Activated naive CD8-positive, alpha-beta T cell treated with anti-CD3 and anti-CD28 coated beads, Interleukin-2, amount 50 U/mL, for 24 hours (primary cell): Measurements from ENCODE around the gene ITSN1.

Experiments
- ATAC-seq: fragments of 150-1000 bp; cut with Tn5 transposase; one replicate; pipeline ENCODE4 v1.10.0; 2021
- DNase-seq: peaks from one replicate; pipeline ENCODE4 v3.0.0; 2021
- H3K27ac Mint-ChIP-seq: one replicate; pipeline ENCODE4 v1.8.0; 2021; ENCODE audit warnings: mild to moderate bottlenecking, mixed read lengths
- H3K27me3 Mint-ChIP-seq: one replicate; pipeline ENCODE4 v1.8.0; 2021; ENCODE audit warnings: mixed read lengths
- H3K36me3 Mint-ChIP-seq: one replicate; pipeline ENCODE4 v1.8.0; 2021; ENCODE audit warnings: low read depth, mixed read lengths
- H3K4me1 Mint-ChIP-seq: one replicate; pipeline ENCODE4 v1.8.0; 2021; ENCODE audit warnings: mixed read lengths
- H3K4me3 Mint-ChIP-seq: one replicate; pipeline ENCODE4 v1.8.0; 2021; ENCODE audit warnings: mild to moderate bottlenecking, moderate library complexity, mixed read lengths
- H3K9me3 Mint-ChIP-seq: one replicate; pipeline ENCODE4 v1.8.0; 2021; ENCODE audit warnings: mixed read lengths

Gene ITSN1

GRCh38 chr21:33841561-33841960, 199.3 kb downstream of the ITSN1 start:
- Mint-ChIP-seq H3K4me3 (no peak overlapping the region), H3K4me1 (no peaks in the 10 kb centered on the region), H3K27me3 (no peaks in the 10 kb centered on the region), H3K9me3 (peaks cover 6% of the 10 kb centered on the region), H3K27ac (no peak overlapping the region), H3K36me3 (no peaks in the 10 kb centered on the region)
- DNase-seq (no peak), ATAC-seq (no peak)

GRCh38 chr21:33843216-33843615, 200.9 kb downstream of the ITSN1 start:
- ATAC-seq = no peak
- no peak overlapping the region for H3K27ac Mint-ChIP-seq

GRCh38 chr21:33844104-33844889, 202.0 kb downstream of the ITSN1 start:
- Mint-ChIP-seq H3K27ac (no peak overlapping the region), H3K4me3 (no peak overlapping the region), H3K4me1 (no peaks in the 10 kb centered on the region), H3K36me3 (no peaks in the 10 kb centered on the region), H3K9me3 (peaks cover 6% of the 10 kb centered on the region), H3K27me3 (no peaks in the 10 kb centered on the region)
- DNase-seq (no peak), ATAC-seq (no peak)

More at GRCh38 chr21:33843216-33843615, 200.9 kb downstream of the ITSN1 start:
- Mint-ChIP-seq H3K36me3 (no peaks in the 10 kb centered on the region), H3K4me3 (no peak overlapping the region), H3K4me1 (no peaks in the 10 kb centered on the region), H3K27me3 (no peaks in the 10 kb centered on the region), H3K9me3 (peaks cover 6% of the 10 kb centered on the region)
- DNase-seq = no peak

- ATAC-seq (no peak), DNase-seq (no peak)
- Mint-ChIP-seq H3K27me3 (no peaks in the 10 kb centered on the region), H3K4me1 (no peaks in the 10 kb centered on the region), H3K9me3 (peaks cover 6% of the 10 kb centered on the region), H3K4me3 (no peak overlapping the region), H3K27ac (no peak overlapping the region), H3K36me3 (no peaks in the 10 kb centered on the region)
Observed at GRCh38 chr21:33844890-33845205, 202.5 kb downstream of the ITSN1 start.

- Mint-ChIP-seq H3K4me3 (no peak overlapping the region), H3K4me1 (no peaks in the 10 kb centered on the region), H3K27ac (no peak overlapping the region), H3K9me3 (peaks cover 6% of the 10 kb centered on the region), H3K27me3 (no peaks in the 10 kb centered on the region), H3K36me3 (no peaks in the 10 kb centered on the region)
- no peak for ATAC-seq
- no peak for DNase-seq
Observed at GRCh38 chr21:33846141-33846540, 203.8 kb downstream of the ITSN1 start.

- no peaks in the 10 kb centered on the region for H3K4me1 Mint-ChIP-seq
Observed at GRCh38 chr21:33847588-33848248, 205.4 kb downstream of the ITSN1 start.

GRCh38 chr21:33848249-33848953, 206.1 kb downstream of the ITSN1 start:
- no peaks in the 10 kb centered on the region for H3K36me3 Mint-ChIP-seq
- H3K9me3 Mint-ChIP-seq = peaks cover 6% of the 10 kb centered on the region
- no peak for DNase-seq
- no peaks in the 10 kb centered on the region for H3K27me3 Mint-ChIP-seq
- H3K4me1 Mint-ChIP-seq = no peaks in the 10 kb centered on the region
- no peak overlapping the region for H3K27ac Mint-ChIP-seq
- no peak overlapping the region for H3K4me3 Mint-ChIP-seq
- no peak for ATAC-seq

More at GRCh38 chr21:33847588-33848248, 205.4 kb downstream of the ITSN1 start:
- no peaks in the 10 kb centered on the region for H3K36me3 Mint-ChIP-seq
- H3K9me3 Mint-ChIP-seq = peaks cover 6% of the 10 kb centered on the region
- ATAC-seq = no peak
- no peak for DNase-seq
- no peak overlapping the region for H3K27ac Mint-ChIP-seq
- H3K27me3 Mint-ChIP-seq = no peaks in the 10 kb centered on the region
- H3K4me3 Mint-ChIP-seq = no peak overlapping the region

GRCh38 chr21:33849834-33850233, 207.5 kb downstream of the ITSN1 start:
- Mint-ChIP-seq H3K27ac (no peak overlapping the region), H3K4me3 (no peak overlapping the region), H3K27me3 (no peaks in the 10 kb centered on the region), H3K9me3 (peaks cover 6% of the 10 kb centered on the region), H3K36me3 (no peaks in the 10 kb centered on the region), H3K4me1 (no peaks in the 10 kb centered on the region)
- ATAC-seq (no peak), DNase-seq (no peak)

- no peak overlapping the region for H3K27ac Mint-ChIP-seq
Observed at GRCh38 chr21:33850401-33850800, 208.1 kb downstream of the ITSN1 start.

GRCh38 chr21:33850985-33851384, 208.7 kb downstream of the ITSN1 start:
- H3K4me3 Mint-ChIP-seq = no peak overlapping the region
- peaks cover 5% of the 10 kb centered on the region for H3K9me3 Mint-ChIP-seq
- H3K4me1 Mint-ChIP-seq = no peaks in the 10 kb centered on the region
- DNase-seq (no peak), ATAC-seq (no peak)
- no peaks in the 10 kb centered on the region for H3K36me3 Mint-ChIP-seq
- no peak overlapping the region for H3K27ac Mint-ChIP-seq
- H3K27me3 Mint-ChIP-seq = no peaks in the 10 kb centered on the region

More at GRCh38 chr21:33850401-33850800, 208.1 kb downstream of the ITSN1 start:
- H3K27me3 Mint-ChIP-seq = no peaks in the 10 kb centered on the region
- no peaks in the 10 kb centered on the region for H3K4me1 Mint-ChIP-seq
- H3K36me3 Mint-ChIP-seq = no peaks in the 10 kb centered on the region
- ATAC-seq (no peak), DNase-seq (no peak)
- H3K4me3 Mint-ChIP-seq = no peak overlapping the region
- peaks cover 6% of the 10 kb centered on the region for H3K9me3 Mint-ChIP-seq

GRCh38 chr21:33852485-33852884, 210.2 kb downstream of the ITSN1 start:
- Mint-ChIP-seq H3K36me3 (no peaks in the 10 kb centered on the region), H3K4me3 (no peak overlapping the region), H3K27me3 (no peaks in the 10 kb centered on the region), H3K4me1 (no peaks in the 10 kb centered on the region), H3K9me3 (no peaks in the 10 kb centered on the region), H3K27ac (no peak overlapping the region)
- ATAC-seq = no peak
- DNase-seq = no peak

GRCh38 chr21:33854604-33855003, 212.3 kb downstream of the ITSN1 start:
- ATAC-seq (no peak), DNase-seq (no peak)
- Mint-ChIP-seq H3K9me3 (no peaks in the 10 kb centered on the region), H3K4me3 (no peak overlapping the region), H3K27me3 (no peaks in the 10 kb centered on the region), H3K27ac (no peak overlapping the region), H3K36me3 (no peaks in the 10 kb centered on the region), H3K4me1 (no peaks in the 10 kb centered on the region)

- Mint-ChIP-seq H3K4me3 (no peak overlapping the region), H3K27me3 (no peaks in the 10 kb centered on the region), H3K4me1 (no peaks in the 10 kb centered on the region), H3K9me3 (no peaks in the 10 kb centered on the region), H3K27ac (no peak overlapping the region), H3K36me3 (no peaks in the 10 kb centered on the region)
- no peak for DNase-seq
- ATAC-seq = peak; percentile 21
Observed at GRCh38 chr21:33855190-33855589, 212.9 kb downstream of the ITSN1 start.

GRCh38 chr21:33856893-33857527, 214.7 kb downstream of the ITSN1 start:
- Mint-ChIP-seq H3K4me1 (no peaks in the 10 kb centered on the region), H3K36me3 (no peaks in the 10 kb centered on the region), H3K27me3 (peaks cover 2% of the 10 kb centered on the region), H3K4me3 (no peak overlapping the region), H3K9me3 (no peaks in the 10 kb centered on the region), H3K27ac (no peak overlapping the region)
- ATAC-seq = no peak
- no peak for DNase-seq
